ENCODE data around the gene TRPM2.
A peak's percentile ranks its signal among the peaks of the same experiment; 100 is the strongest.

GRCh38 chr21:44331650-44332307 lies 21.6 kb upstream of the TRPM2 start:
- TF ChIP-seq POLR2A (IDR thresholded peaks at IDR 0.05; ENCODE audit: low read depth, low read length) = no peak
- TF ChIP-seq POLR2AphosphoS5 (IDR thresholded peaks at IDR 0.05; ENCODE audit: low read depth, low read length) = peak; percentile 48
- TF ChIP-seq TAF1 (IDR thresholded peaks at IDR 0.05; ENCODE audit: low read depth, low read length) = no peak
- no peak for TF ChIP-seq SPI1 (IDR thresholded peaks at IDR 0.05; ENCODE audit: low read depth, low read length)
- TF ChIP-seq PAX5 (IDR thresholded peaks at IDR 0.05; ENCODE audit: insufficient read depth, low read length, severe bottlenecking) = no peak
